ENCODE results near the gene PCNT. TPM values are rescaled to one million over a fixed set of nuclear protein-coding genes. Genes with fewer than 3 reads are reported as not detected.

The PCNT gene
- total RNA-seq, 4 donors from 2014 or later = 30.3 to 44.0 (median 33.3) TPM

DNA sequence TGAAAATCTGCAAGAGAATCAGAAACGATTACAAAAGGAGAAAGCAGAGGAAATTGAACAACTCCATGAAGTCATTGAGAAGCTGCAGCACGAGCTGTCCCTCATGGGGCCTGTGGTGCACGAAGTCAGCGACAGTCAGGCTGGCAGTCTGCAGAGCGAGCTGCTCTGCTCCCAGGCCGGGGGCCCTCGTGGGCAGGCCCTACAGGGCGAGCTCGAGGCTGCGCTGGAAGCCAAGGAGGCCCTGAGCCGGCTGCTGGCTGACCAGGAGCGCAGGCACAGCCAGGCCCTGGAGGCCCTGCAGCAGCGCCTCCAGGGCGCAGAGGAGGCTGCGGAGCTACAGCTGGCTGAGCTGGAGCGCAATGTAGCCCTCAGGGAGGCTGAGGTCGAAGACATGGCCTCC, 87.3 kb downstream of the PCNT start:
- WGBS, 2 donors = 91 to 94% methylated on average over 17 of the region's 17 CpGs
- TF ChIP-seq, protein P1, sequence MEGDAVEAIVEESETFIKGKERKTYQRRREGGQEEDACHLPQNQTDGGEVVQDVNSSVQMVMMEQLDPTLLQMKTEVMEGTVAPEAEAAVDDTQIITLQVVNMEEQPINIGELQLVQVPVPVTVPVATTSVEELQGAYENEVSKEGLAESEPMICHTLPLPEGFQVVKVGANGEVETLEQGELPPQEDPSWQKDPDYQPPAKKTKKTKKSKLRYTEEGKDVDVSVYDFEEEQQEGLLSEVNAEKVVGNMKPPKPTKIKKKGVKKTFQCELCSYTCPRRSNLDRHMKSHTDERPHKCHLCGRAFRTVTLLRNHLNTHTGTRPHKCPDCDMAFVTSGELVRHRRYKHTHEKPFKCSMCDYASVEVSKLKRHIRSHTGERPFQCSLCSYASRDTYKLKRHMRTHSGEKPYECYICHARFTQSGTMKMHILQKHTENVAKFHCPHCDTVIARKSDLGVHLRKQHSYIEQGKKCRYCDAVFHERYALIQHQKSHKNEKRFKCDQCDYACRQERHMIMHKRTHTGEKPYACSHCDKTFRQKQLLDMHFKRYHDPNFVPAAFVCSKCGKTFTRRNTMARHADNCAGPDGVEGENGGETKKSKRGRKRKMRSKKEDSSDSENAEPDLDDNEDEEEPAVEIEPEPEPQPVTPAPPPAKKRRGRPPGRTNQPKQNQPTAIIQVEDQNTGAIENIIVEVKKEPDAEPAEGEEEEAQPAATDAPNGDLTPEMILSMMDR (IDR thresholded peaks at IDR 0.05) = no peak
- TF ChIP-seq POLR2A (IDR thresholded peaks at IDR 0.05) = no peak

DNA sequence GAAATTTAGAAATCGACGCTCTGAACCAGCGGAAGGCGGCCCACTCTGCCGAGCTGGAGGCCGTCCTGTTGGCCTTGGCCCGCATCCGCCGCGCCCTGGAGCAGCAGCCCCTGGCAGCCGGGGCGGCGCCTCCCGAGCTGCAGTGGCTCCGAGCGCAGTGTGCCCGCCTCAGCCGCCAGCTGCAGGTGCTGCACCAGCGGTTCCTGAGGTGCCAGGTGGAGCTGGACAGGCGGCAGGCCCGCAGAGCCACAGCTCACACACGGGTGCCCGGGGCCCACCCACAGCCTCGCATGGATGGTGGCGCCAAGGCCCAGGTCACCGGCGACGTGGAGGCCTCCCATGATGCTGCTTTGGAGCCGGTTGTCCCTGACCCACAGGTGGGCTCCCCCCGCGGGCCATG, 87.7 kb downstream of the PCNT start:
- 92 to 96% methylated on average over 20 to 26 of the region's 31 CpGs for WGBS, 2 donors
- TF ChIP-seq, protein P1 (IDR thresholded peaks at IDR 0.05) = no peak
- TF ChIP-seq POLR2A (IDR thresholded peaks at IDR 0.05) = no peak
- no peak for DNase-seq (ENCODE audit: low spot score in 2 of 2)
- intact Hi-C loops (cut with DNase I; ENCODE audit: low total_unique reads) = no loop called here
- no peak overlapping the region for H3K4me3 ChIP-seq (ENCODE audit: low read depth, poor library complexity, severe bottlenecking)

More for the DNA sequence above, 87.3 kb downstream of the PCNT start:
- no peak for DNase-seq (ENCODE audit: low spot score in 2 of 2)
- intact Hi-C loops (cut with DNase I; ENCODE audit: low total_unique reads) = no loop called here
- no peak overlapping the region for H3K4me3 ChIP-seq (ENCODE audit: low read depth, poor library complexity, severe bottlenecking)

DNA sequence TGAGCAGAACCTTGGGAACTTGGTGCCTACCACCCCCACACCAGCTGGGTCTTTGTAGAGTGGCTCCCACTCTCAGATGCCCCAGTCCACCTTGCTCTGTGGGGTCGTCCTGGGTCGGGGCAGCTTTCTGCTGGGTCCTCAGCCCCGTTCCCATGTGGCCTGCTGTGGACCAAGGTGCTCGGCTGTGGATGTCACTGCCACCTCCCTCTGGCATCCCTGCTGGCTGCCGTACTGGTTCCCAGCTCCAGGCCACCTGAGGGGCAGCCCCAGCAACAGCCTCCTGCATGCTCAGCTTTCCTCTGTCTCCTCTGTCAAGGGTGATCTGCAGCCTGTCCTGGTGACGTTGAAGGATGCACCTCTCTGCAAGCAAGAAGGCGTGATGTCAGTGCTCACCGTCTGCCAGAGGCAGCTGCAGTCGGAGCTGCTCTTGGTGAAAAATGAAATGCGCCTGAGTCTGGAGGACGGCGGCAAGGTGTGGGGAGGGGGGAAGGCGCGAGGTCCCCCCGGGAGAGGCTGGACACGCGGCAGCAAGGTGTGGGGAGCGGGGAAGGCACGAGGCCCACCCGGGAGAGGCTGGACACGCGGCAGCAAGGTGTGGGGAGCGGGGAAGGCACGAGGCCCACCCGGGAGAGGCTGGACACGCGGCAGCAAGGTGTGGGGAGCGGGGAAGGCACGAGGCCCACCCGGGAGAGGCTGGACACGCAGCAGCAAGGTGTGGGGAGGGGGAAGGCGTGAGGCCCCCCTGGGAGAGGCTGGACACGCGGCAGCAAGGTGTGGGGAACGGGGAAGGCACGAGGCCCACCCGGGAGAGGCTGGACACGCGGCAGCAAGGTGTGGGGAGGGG, 88.8 kb downstream of the PCNT start:
- intact Hi-C loops (cut with DNase I; ENCODE audit: low total_unique reads) = no loop called here
- no peak overlapping the region for H3K4me3 ChIP-seq (ENCODE audit: low read depth, poor library complexity, severe bottlenecking)
- no peak for DNase-seq (ENCODE audit: low spot score in 2 of 2)
- 80 to 85% methylated on average over 39 of the region's 39 CpGs for WGBS, 2 donors
- TF ChIP-seq, protein P1 (IDR thresholded peaks at IDR 0.05) = no peak
- TF ChIP-seq POLR2A (IDR thresholded peaks at IDR 0.05) = no peak

DNA sequence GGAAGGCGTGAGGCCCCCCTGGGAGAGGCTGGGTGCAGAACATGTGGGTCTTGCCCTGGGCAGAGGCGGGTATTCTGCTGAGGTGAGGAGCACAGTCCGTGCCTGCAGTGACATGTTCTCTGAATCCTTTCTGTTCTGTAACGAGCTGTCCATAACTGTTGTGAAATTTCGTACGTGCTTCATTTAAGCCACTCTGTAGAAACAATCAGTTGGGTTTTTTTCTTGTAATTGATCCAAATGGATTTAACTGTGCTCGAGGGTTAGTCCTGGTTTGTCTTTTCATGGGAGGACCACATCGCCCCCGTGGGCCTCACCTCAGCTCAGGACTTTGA, 89.4 kb downstream of the PCNT start:
- no peak overlapping the region for H3K4me3 ChIP-seq (ENCODE audit: low read depth, poor library complexity, severe bottlenecking)
- no peak for TF ChIP-seq POLR2A (IDR thresholded peaks at IDR 0.05)
- TF ChIP-seq, protein P1 (IDR thresholded peaks at IDR 0.05) = no peak
- no peak for DNase-seq (ENCODE audit: low spot score in 2 of 2)
- WGBS, 2 donors = 65 to 75% methylated on average over 9 of the region's 9 CpGs
- intact Hi-C loops (cut with DNase I; ENCODE audit: low total_unique reads) = no loop called here

DNA sequence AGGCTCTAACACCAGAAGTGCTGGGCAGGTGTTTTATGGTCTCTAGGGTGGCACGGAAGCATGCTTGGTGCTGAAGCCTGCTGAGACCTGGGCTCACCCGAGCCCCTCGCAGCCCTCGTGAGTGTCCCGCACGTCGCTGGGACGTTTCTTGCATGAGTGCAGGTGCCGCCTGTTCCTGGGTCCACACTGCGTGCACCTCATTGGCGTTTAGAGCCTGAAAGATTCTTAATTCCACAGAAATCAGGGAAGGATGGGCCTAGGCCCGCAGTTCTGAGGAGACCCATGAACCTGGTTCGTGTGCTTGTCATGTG, 91.0 kb downstream of the PCNT start:
- WGBS, 2 donors = 96 to 98% methylated on average over 13 of the region's 13 CpGs
- TF ChIP-seq POLR2A (IDR thresholded peaks at IDR 0.05) = no peak
- TF ChIP-seq, protein P1 (IDR thresholded peaks at IDR 0.05) = no peak
- H3K4me3 ChIP-seq (ENCODE audit: low read depth, poor library complexity, severe bottlenecking) = no peak overlapping the region
- DNase-seq (ENCODE audit: low spot score in 2 of 2) = no peak
- intact Hi-C loops (cut with DNase I; ENCODE audit: low total_unique reads) = no loop called here

DNA sequence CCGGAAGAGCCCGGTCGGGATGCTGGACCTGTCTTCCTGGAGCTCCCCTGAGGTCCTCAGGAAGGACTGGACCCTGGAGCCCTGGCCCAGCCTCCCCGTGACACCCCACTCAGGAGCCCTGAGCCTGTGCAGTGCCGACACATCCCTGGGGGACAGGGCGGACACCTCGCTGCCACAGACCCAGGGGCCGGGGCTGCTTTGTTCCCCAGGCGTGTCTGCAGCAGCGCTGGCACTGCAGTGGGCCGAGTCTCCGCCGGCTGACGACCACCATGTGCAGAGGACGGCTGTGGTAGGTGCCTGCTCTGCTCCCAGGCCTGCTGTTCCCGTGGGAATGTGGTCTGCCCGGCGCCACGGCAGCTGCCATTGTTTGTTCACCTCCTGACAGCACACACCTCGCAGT, 92.6 kb downstream of the PCNT start:
- intact Hi-C loops (cut with DNase I; ENCODE audit: low total_unique reads) = no loop called here
- TF ChIP-seq POLR2A (IDR thresholded peaks at IDR 0.05) = no peak
- TF ChIP-seq, protein P1 (IDR thresholded peaks at IDR 0.05) = no peak
- no peak overlapping the region for H3K4me3 ChIP-seq (ENCODE audit: low read depth, poor library complexity, severe bottlenecking)
- no peak for DNase-seq (ENCODE audit: low spot score in 2 of 2)
- WGBS, 2 donors = 90 to 92% methylated on average over 17 to 18 of the region's 20 CpGs

All from lower leg skin (tissue), 4 donors.